Fibroblast of skin of left biceps (primary cell): Measurements from ENCODE around the gene ARHGDIA.

Source experiments
- DNase-seq, 2 experiments: peaks; one replicate each; pipeline ENCODE4 v3.0.0-alpha.2; 2013; ENCODE audit warnings: low read depth in 2 of 2

Gene ARHGDIA

DNA sequence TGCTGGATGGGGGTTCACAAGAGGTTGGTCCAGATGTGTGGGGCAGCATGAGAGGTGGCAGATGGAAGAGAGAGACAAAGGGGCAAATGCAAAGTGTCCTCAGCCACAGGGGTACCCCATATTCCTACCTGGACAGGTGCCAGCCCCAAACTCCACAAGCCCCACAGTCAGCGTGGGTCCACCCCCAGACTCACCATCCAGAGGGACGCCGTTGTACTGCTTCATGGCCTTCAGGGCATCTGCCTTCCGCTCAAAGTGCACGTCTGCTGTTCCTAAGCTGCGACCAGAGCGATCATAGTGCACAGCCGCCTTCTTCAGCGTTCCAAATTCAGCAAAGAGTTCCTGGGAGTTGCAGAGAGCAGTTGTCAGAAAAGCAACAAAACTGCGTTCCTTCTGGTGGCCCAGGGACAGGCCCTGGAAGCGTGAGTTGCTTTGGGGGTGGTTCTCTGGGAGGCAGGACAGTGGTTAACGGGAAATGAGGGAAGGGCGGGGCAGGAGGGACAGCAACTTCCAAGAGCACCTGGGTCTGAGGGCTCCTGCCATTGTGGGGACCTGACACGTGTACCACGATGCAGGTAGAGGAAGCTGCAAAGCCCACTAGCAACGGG, 18.0 kb upstream of the ARHGDIA start:
- DNase-seq: no peak

GRCh38 chr17:81888105-81888987, 17.2 kb upstream of the ARHGDIA start:
- DNase-seq: no peak

DNA sequence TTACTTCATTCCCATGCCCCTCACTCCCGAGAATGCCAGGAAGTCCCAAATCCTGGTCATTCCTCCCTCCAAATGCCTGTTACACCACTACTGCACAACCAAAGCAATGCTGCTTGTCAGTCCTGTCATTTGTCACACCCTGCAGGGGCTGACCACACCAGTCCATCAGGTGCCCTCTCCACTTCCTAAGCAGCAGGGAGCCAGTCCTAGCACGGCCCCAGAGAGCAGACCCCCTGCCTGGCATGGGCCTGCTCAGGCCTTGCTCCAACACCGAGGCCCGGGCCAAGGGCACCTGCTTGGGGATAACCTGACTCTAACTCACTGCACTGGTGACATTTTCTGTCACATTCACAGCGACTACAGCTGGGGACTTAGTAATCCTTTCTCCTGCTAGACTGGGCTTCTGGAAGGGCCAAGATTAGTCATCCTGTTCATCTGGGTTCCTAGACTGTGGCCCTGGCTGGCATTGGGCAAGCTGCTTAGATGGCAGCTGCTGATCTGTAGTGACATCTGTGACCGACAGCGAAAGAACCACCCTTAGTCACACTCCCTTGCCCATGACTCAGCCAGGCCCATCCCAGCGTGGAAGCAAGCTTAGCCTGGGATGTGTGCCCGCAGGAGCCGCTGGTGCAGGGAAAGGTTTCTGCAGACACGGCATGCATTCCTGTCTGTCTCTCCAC, 14.9 kb upstream of the ARHGDIA start:
- no peak for DNase-seq

DNA sequence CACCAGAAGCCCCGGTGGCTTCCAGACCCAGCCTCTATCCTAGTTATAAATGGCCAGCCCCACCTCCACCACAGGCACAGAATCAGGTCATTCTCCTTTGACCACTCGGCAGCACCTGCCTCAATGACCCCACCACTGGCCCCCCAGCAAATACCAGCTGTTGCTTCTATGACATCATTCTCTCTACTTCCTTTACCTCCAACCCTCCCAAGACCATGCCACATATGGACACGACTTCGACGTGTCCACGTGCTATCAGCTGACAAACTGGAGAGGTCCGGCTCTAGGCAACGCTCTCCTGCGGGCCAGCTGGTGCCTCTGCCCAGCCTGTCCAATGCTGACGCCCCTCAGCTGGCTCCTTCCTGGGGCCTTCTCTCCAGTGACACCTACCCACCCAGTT, 14.3 kb upstream of the ARHGDIA start:
- DNase-seq: no peak

DNA sequence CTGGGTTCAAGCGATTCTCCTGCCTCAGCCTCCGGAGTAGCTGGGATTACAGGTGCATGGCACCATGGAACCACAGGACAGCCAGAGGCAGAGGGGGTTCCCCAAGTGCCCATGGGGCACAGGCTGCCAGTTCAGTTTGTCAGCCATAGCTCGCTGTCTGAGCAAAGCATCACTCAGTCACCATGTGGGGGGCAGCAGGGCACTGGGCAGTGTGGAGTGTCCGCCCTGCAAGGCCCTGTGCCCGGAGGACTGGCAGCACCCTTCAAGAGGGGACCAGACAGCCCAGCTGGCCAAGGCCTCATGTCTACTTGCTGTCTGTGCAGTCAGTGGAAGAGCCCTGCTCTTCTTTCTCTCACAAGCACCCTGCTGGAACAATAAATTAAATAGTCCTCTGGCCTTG, 13.8 kb upstream of the ARHGDIA start:
- DNase-seq: no peak

- no peak for DNase-seq
Observed at GRCh38 chr17:81884520-81884919, 13.4 kb upstream of the ARHGDIA start.

GRCh38 chr17:81879121-81879520, 8.0 kb upstream of the ARHGDIA start:
- DNase-seq: no peak

DNA sequence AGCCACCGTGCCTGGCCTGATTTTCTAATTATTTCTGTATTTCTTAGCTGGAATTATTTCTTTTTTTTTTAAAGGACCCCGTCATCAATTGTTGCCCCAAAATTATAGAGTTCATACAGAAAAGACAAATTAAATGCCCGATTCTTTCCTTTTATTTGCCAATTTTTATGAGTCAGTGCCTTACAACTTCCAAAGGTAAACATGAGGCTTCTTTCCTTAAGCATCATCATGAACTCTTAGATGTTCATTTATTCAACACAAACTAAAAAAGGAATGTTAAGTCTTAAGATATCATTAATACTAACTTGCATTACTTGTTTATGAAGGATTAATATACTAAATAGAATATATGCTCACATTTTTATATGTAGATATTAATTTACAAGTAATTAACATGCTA, 7.2 kb upstream of the ARHGDIA start:
- DNase-seq: no peak

DNA sequence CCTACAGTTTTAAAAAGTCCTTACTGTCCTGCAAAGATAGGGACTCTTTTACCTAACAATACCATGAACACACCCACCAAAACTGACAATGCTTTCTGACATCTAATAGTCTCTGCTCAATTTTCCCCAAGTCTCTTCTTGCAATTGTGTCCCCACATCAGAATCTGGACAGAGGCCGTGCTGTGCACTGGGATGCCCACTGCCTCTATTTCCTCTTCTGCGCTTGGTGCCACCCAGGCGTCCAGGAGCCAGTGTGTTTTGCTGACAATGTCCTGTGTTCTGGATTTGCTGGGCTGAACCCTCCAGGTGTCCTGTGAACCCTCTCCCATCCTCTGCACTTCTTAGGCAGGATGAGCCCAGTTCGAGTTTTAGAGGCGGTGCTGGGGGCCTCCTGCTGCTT, 6.4 kb upstream of the ARHGDIA start:
- no peak for DNase-seq

DNA sequence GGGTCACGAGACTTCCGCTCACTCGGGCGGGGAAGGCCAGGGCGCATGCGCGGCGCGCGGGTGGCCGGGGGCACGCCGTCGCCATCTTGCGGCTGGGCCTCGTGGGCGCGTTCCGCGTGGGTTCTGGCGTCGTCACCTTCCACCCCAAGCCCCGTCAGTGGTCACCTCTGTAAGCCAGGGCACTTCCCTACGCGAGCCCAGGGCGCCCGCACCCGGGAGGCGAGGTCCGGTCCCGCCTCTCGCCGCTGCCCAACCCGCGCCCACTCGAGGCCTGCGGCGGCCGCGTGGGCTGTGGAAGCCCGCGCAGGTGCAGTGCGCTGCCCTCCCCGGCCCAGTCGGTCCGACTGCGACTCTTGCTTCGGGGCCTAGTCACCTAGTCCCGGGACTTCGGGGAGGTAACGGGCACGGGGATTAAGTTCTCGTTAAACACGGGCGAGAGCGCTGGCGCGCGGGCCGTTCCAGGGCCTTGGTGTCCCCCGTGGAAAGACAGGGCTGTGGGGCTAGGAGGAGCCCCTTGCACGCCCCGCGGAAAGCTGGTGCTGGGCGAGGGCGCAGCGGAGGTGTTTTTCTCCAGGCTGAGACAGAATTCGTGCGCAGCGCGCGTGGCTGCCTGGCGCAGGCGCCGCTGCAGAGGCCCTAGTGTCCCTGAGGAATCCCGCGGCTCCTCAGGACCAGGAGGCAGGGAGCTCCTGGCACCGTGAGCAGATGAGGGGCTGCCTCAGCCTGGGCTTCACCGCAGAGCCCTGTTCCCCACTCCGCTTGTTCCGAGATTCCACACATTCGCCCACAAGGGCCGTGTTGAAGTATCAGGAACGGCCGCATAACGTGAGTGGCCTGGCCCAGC, 472 bp upstream of the ARHGDIA start:
- peak; percentile 70 for DNase-seq

- no peak for DNase-seq
Observed at GRCh38 chr17:81870131-81870980, 781 bp downstream of the ARHGDIA start.

- DNase-seq: no peak
Observed at GRCh38 chr17:81869221-81870130, 1.7 kb downstream of the ARHGDIA start.

DNA sequence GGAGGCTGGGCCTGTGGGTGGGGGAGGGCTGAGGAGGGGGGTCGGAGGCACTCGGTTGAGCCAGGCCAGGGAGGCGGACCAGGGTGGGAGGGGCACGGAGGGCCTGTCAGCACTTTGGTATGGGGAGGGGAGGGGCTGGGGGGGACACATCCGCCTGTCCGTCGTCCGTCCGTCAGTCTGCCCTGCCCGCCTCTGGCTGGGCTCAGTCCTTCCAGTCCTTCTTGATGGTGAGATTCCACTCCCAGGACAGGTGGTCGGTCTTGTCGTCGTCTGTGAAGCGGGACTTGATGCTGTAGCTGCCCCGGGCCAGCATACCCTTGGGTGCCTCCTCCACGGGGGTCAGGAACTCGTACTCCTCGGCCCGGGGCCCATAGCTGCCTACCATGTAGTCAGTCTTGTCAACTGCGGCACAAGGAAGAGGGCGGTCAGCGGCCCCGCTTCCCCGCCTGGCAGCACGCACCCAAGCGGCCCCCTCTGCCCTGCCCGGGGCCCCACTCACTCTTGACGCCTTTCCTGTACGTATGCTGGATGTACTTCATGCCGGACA, 2.4 kb downstream of the ARHGDIA start:
- DNase-seq: peak; percentile 61 to 63

DNA sequence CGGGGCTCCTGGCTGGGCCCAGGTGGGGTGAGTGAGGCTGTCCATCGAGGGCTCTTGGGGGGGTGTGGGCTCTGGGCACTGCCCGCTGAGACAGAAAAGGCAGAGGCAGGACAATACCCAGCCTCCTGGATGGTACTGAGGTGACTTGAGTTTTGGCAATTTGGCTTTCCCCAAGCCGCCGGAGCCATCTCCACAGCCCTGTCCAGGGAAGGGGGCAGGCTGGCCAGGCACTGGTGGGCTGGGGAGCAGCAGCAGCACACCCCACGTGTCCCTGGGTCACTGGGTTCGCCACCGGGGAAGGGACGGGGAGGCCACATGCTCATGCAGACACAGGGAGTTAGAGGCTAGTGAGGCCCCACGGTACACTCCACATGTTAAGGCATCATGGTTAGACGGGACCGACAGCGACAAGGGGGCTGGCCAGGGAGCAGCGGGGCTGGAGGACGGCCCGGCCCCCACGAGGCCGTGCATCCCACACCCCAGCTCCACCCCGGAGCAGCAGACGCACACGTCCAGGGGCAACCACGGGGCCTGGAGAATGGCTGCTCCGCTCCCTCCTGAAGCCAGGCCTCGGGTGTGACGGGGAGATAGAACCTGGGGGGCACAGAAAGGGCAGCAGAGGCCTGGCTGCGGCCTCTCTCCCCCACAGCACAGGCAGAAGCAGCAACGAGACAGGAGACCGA, 3.0 kb downstream of the ARHGDIA start:
- no peak for DNase-seq

- DNase-seq: no peak
Observed at GRCh38 chr17:81867170-81867990, 3.8 kb downstream of the ARHGDIA start.

- DNase-seq: no peak
Observed at GRCh38 chr17:81866440-81867169, 4.5 kb downstream of the ARHGDIA start.

DNA sequence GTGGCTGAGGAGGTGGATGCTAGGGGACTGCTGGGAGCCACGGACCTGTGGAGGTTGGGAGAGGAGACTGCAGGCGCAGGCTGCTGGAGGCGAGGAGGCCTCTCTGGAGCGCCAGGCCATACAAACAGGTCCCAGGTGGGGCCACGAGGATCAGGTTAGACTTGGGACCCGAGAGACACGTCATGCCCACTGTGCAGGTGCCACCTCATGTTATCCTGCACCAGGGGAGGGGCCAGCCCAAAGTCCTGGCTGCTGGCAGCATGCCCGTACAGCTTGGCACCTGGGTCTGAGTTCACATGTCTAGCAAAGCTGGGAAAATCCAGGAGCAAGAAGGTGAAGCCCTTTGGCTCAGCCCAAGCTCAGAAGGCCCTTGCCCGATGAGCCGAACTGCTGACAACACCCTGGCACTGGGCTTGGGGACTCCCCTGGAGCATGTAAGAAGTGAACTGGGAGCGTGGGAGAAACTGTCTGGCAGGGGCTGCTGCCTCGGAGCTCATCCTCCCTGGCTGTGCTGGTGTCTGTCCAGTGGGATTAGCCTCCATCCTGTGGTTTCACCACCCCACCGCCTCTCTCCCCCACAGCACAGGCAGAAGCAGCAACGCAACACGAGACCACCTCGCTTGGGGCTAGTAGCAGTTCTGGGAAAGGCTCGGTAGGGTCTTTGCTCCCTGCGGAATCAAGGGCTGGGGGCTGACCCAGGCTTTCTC, 5.3 kb downstream of the ARHGDIA start:
- DNase-seq: no peak
